IMR-90 (cell line): Measurements from ENCODE around the gene COX7A2L. TPM values are rescaled to one million over a fixed set of nuclear protein-coding genes. Genes with fewer than 3 reads are reported as not detected.

Experiments used
- ATAC-seq: fragments of 200-7000 bp; cut with Tn5 transposase; 2 replicates; pipeline ENCODE4 v1.9.1; 2020; ENCODE audit warnings: low read depth, mild to moderate bottlenecking, moderate library complexity
- BruUV-seq: library from RNA; stranded (reverse); fragments of 400-500 nt; replicated peaks from 2 replicates; lab custom pipeline; 2021; lab: Mats Ljungman, UMichigan
- CTCF ChIA-PET: fragments of 300-600 bp; formaldehyde crosslinking; extraction: SDS; loops from one replicate; lab custom pipeline; 2021; ENCODE audit warnings: antibody characterized with exemption; lab: Yijun Ruan, JAX
- POLR2A ChIA-PET: fragments of 300-600 bp; sonication (Branson Sonifier 250); formaldehyde crosslinking; loops from one replicate; lab custom pipeline; 2022; ENCODE audit warnings: antibody characterized with exemption; ENCODE audit not compliant: unreplicated experiment; lab: Charles Lee
- DNase-seq: peaks from one replicate; pipeline ENCODE4 v3.0.0; 2013
- H2AFZ ChIP-seq: replicated peaks from 2 replicates; pipeline ENCODE3; 2013; ENCODE audit warnings: low read length, mild to moderate bottlenecking; ENCODE audit not compliant: poor library complexity
- H2AK5ac ChIP-seq: 2 replicates; pipeline ENCODE4 v1.6.1; 2013; ENCODE audit warnings: low read depth, low read length, inconsistent platforms
- H2AK9ac ChIP-seq: replicated peaks from 2 replicates; pipeline ENCODE3; 2013; ENCODE audit warnings: mild to moderate bottlenecking, low read depth, low read length, moderate library complexity; ENCODE audit not compliant: poor library complexity
- H2BK120ac ChIP-seq: 2 replicates; pipeline ENCODE4 v1.6.1; 2013; ENCODE audit warnings: low read depth, low read length, inconsistent platforms
- H2BK15ac ChIP-seq: 3 replicates; pipeline ENCODE4 v1.6.1; 2013; ENCODE audit warnings: low read depth, low read length, inconsistent platforms
- H2BK20ac ChIP-seq: 2 replicates; pipeline ENCODE4 v1.6.1; 2013; ENCODE audit warnings: low read depth, mild to moderate bottlenecking, inconsistent platforms, low read length, moderate library complexity
- H2BK5ac ChIP-seq: 2 replicates; pipeline ENCODE4 v1.6.1; 2013; ENCODE audit warnings: mild to moderate bottlenecking, low read depth, low read length, inconsistent platforms; ENCODE audit not compliant: poor library complexity, severe bottlenecking
- H3K14ac ChIP-seq: replicated peaks from 2 replicates; pipeline ENCODE4 v1.6.1; 2013; ENCODE audit warnings: low read depth, low read length, inconsistent platforms
- H3K18ac ChIP-seq: 2 replicates; pipeline ENCODE4 v1.6.1; 2013; ENCODE audit warnings: low read depth, low read length, control low read depth
- H3K23ac ChIP-seq: 2 replicates; pipeline ENCODE4 v1.6.1; 2013; ENCODE audit warnings: low read depth, low read length, inconsistent platforms
- H3K27ac ChIP-seq: 2 replicates; pipeline ENCODE4 v1.5.1; 2013; ENCODE audit warnings: mild to moderate bottlenecking, control low read depth, low read length; ENCODE audit not compliant: insufficient read depth
- H3K27me3 ChIP-seq: 2 replicates; pipeline ENCODE4 v1.6.1; 2013; ENCODE audit warnings: low read length; ENCODE audit not compliant: control insufficient read depth, insufficient read depth
- H3K36me3 ChIP-seq: 2 replicates; pipeline ENCODE4 v1.6.1; 2013; ENCODE audit warnings: low read length, mixed read lengths; ENCODE audit not compliant: control insufficient read depth, insufficient read depth
- H3K4ac ChIP-seq: 2 replicates; pipeline ENCODE4 v1.6.1; 2013; ENCODE audit warnings: low read depth, low read length, inconsistent platforms
- H3K4me1 ChIP-seq: 2 replicates; pipeline ENCODE4 v1.6.1; 2013; ENCODE audit warnings: low read length, mixed read lengths; ENCODE audit not compliant: control insufficient read depth, insufficient read depth
- H3K4me2 ChIP-seq: 2 replicates; pipeline ENCODE4 v1.6.1; 2013; ENCODE audit warnings: low read depth, mild to moderate bottlenecking, control low read depth, low read length, moderate library complexity
- H3K4me3 ChIP-seq: 2 replicates; pipeline ENCODE4 v1.5.1; 2013; ENCODE audit warnings: low read depth, mild to moderate bottlenecking, control low read depth, low read length, moderate library complexity; ENCODE audit not compliant: insufficient read depth
- H3K56ac ChIP-seq: 2 replicates; pipeline ENCODE4 v1.6.1; 2013; ENCODE audit warnings: low read length, inconsistent platforms; ENCODE audit not compliant: insufficient read depth; ENCODE audit errors: extremely low read depth
- H3K79me1 ChIP-seq, 2 experiments: 2 replicates each; pipeline ENCODE4 v1.6.1; 2013; ENCODE audit warnings: low read length in 2 of 2, inconsistent platforms in 1 of 2, low read depth in 1 of 2
- H3K9ac ChIP-seq: 2 replicates; pipeline ENCODE4 v1.6.1; 2013; ENCODE audit warnings: low read depth, low read length, control low read depth
- H3K9me1 ChIP-seq: 2 replicates; pipeline ENCODE4 v1.6.1; 2013; ENCODE audit warnings: low read length, inconsistent platforms; ENCODE audit not compliant: insufficient read depth
- H3K9me3 ChIP-seq: 2 replicates; pipeline ENCODE4 v1.6.1; 2013; ENCODE audit warnings: low read length; ENCODE audit not compliant: control insufficient read depth, insufficient read depth
- H4K20me1 ChIP-seq: 2 replicates; pipeline ENCODE4 v1.6.1; 2013; ENCODE audit warnings: low read length, inconsistent platforms; ENCODE audit not compliant: insufficient read depth
- H4K5ac ChIP-seq: 2 replicates; pipeline ENCODE4 v1.6.1; 2013; ENCODE audit warnings: mild to moderate bottlenecking, low read depth, low read length, control low read depth
- H4K8ac ChIP-seq, 2 experiments: 2 replicates each; pipeline ENCODE4 v1.6.1; 2013; ENCODE audit warnings: low read depth in 2 of 2, low read length in 2 of 2, control low read depth in 1 of 2, inconsistent platforms in 1 of 2
- H4K91ac ChIP-seq: 2 replicates; pipeline ENCODE4 v1.6.1; 2013; ENCODE audit warnings: low read depth, low read length, inconsistent platforms; ENCODE audit not compliant: insufficient read depth
- RAD21 ChIP-seq: IDR thresholded peaks from 2 replicates; pipeline ENCODE4 v1.6.1; 2012; ENCODE audit warnings: low read length, improper control_type of control experiment
- dilution Hi-C: fragments of 300-500 bp; cut with HindIII; formaldehyde crosslinking; loops from one replicate; pipeline ENCODE4 v1.14.3; 2018; ENCODE audit warnings: low sequenced_read_pairs; ENCODE audit not compliant: unreplicated experiment
- in situ Hi-C: fragments of 300-500 bp; cut with MboI; formaldehyde crosslinking; loops from 3 replicates; pipeline ENCODE4 v1.14.3; 2019; ENCODE audit warnings: low sequenced_read_pairs, inconsistent platforms, mixed read lengths
- intact Hi-C: fragments of 100-400 bp; cut with micrococcal nuclease; formaldehyde crosslinking; loops from 2 replicates; pipeline ENCODE4 v1.10.0; 2022
- polyA plus RNA-seq, 3 experiments: library from polyadenylated mRNA; depleted of rRNA; stranded (reverse); fragments of >200 nt; gene quantifications; 2 replicates each; pipeline ENCODE4 v1.2.3, GENCODE V29; 2012; ENCODE audit warnings: low replicate concordance in 1 of 3
- total RNA-seq: library from RNA; depleted of rRNA; stranded (reverse); fragments of >200 nt; gene quantifications from 2 replicates; pipeline ENCODE4 v1.2.3, GENCODE V29; 2012
- TF ChIP-seq, protein P1 (sequence below): fragments of 150-350 bp; IDR thresholded peaks from 2 replicates; pipeline ENCODE4 v1.6.1; 2016; ENCODE audit warnings: low read depth, mild to moderate bottlenecking, low read length, moderate library complexity, borderline replicate concordance

The COX7A2L gene
- total and polyA plus RNA-seq, 2 of the 4 experiments (the other 2 are of a cell fraction), result 123 to 132 TPM

DNA sequence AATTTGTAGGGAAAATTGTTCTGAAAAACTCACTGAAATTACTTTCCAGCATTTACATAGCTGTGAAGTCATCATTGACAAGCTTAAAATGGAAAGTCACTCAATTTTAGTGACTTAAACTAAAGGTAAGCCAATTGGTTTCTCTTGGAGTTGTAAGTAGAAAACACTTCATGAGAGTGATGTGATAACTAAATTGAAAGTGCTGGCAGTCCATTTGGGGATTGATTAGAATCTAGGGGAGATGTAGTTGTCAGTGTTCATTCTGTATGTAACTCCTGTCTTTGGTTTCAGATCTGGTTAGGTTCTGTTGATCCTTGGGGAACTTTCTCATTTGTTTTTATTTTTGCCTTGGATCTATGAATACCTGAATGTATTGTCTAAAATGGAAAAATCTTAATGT lies 53.8 kb downstream of the COX7A2L start:
- Histone ChIP-seq H3K27me3 (no peaks in the 10 kb centered on the region), H2AK9ac (no peak overlapping the region), H3K79me1 (no peaks in the 10 kb centered on the region), H3K4me1 (no peaks in the 10 kb centered on the region), H3K27ac (no peak overlapping the region), H4K8ac (no peak overlapping the region), H3K9me3 (no peaks in the 10 kb centered on the region), H3K23ac (no peak overlapping the region), H2AK5ac (no peak overlapping the region), H4K20me1 (no peaks in the 10 kb centered on the region), H4K5ac (no peak overlapping the region), H3K9me1 (0 out of 2 replicates have a peak, but pooled peaks cover 4% of the 10 kb centered on the region), H3K56ac (no peak overlapping the region), H3K9ac (no peak overlapping the region), H2AFZ (no peak overlapping the region), H3K4me3 (no peak overlapping the region), H3K4ac (no peak overlapping the region), H3K36me3 (peaks cover 22% of the 10 kb centered on the region), H4K91ac (no peak overlapping the region), H2BK15ac (no peak overlapping the region), H3K14ac (no peak overlapping the region), H2BK5ac (no peak overlapping the region), H3K4me2 (no peak overlapping the region), H3K18ac (no peak overlapping the region), H2BK120ac (no peak overlapping the region), H2BK20ac (no peak overlapping the region)
- POLR2A ChIA-PET, result no interaction called here
- TF ChIP-seq RAD21, result no peak
- TF ChIP-seq, protein P1, sequence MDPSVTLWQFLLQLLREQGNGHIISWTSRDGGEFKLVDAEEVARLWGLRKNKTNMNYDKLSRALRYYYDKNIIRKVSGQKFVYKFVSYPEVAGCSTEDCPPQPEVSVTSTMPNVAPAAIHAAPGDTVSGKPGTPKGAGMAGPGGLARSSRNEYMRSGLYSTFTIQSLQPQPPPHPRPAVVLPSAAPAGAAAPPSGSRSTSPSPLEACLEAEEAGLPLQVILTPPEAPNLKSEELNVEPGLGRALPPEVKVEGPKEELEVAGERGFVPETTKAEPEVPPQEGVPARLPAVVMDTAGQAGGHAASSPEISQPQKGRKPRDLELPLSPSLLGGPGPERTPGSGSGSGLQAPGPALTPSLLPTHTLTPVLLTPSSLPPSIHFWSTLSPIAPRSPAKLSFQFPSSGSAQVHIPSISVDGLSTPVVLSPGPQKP, result no peak
- intact Hi-C loops (no loop called here), in situ Hi-C loops (no loop called here), dilution Hi-C loops (no loop called here)
- BruUV-seq, result no TSS peak
- ATAC-seq, result no peak
- CTCF ChIA-PET, result no interaction called here
- DNase-seq, result no peak
